GM18499 (cell line): ENCODE data around the gene SF3A2.

Experiments used
- ATAC-seq: cut with Tn5 transposase; IDR thresholded peaks from one replicate; pipeline ENCODE4 v1.9.1; 2021; ENCODE audit warnings: moderate number of reproducible peaks; ENCODE audit not compliant: insufficient read depth, unreplicated experiment

Gene SF3A2

GRCh38 chr19:2251106-2252054 is 14.8 kb downstream of the SF3A2 start:
- no peak for ATAC-seq

GRCh38 chr19:2252055-2252796 is 15.6 kb downstream of the SF3A2 start:
- no peak for ATAC-seq

GRCh38 chr19:2252797-2253105 is 16.1 kb downstream of the SF3A2 start:
- no peak for ATAC-seq

GRCh38 chr19:2253106-2254063 is 16.8 kb downstream of the SF3A2 start:
- ATAC-seq = no peak

GRCh38 chr19:2254064-2254872 is 17.6 kb downstream of the SF3A2 start:
- ATAC-seq = no peak

- ATAC-seq = no peak
Observed at GRCh38 chr19:2255112-2255845, 18.7 kb downstream of the SF3A2 start.

GRCh38 chr19:2255982-2256685 is 19.5 kb downstream of the SF3A2 start, which contains the start of gene JSRP1:
JSRP1 (minus strand) TSS chr19:2256417; CDS start chr19:2255314, 1,103 bp downstream.
- ATAC-seq = no peak

- ATAC-seq = no peak
Observed at GRCh38 chr19:2259336-2259735, 22.7 kb downstream of the SF3A2 start.

GRCh38 chr19:2260341-2260805 is 23.7 kb downstream of the SF3A2 start:
- ATAC-seq = no peak

GRCh38 chr19:2261438-2262172 is 25.0 kb downstream of the SF3A2 start:
- no peak for ATAC-seq

GRCh38 chr19:2266183-2266993 is 29.8 kb downstream of the SF3A2 start:
- no peak for ATAC-seq

- ATAC-seq = no peak
Observed at GRCh38 chr19:2268480-2268830, 31.8 kb downstream of the SF3A2 start.

- ATAC-seq = no peak
Observed at GRCh38 chr19:2268861-2269243, 32.2 kb downstream of the SF3A2 start.

GRCh38 chr19:2269244-2270156 is 32.9 kb downstream of the SF3A2 start:
- ATAC-seq = peak; percentile 30

GRCh38 chr19:2270157-2270422 is 33.5 kb downstream of the SF3A2 start:
- no peak for ATAC-seq
